PC-3 (cell line): ENCODE data around the gene UGT2B15. TPM values are rescaled to one million over a fixed set of nuclear protein-coding genes. Genes with fewer than 3 reads are reported as not detected.

ENCODE experiments used
- ATAC-seq: fragments of 200-7000 bp; cut with Tn5 transposase; 2 replicates; pipeline ENCODE4 v1.9.1; 2020; ENCODE audit warnings: mild to moderate bottlenecking, moderate library complexity
- BruUV-seq: library from RNA; stranded (reverse); fragments of 400-500 nt; replicated peaks from 2 replicates; lab custom pipeline; 2021; lab: Mats Ljungman, UMichigan
- CTCF ChIA-PET: fragments of 300-600 bp; sonication (Branson Sonifier 250); formaldehyde crosslinking; loops from one replicate; lab custom pipeline; 2022; ENCODE audit warnings: antibody characterized with exemption; lab: Charles Lee
- POLR2A ChIA-PET: fragments of 300-600 bp; sonication (Branson Sonifier 250); formaldehyde crosslinking; loops from one replicate; lab custom pipeline; 2022; ENCODE audit warnings: antibody characterized with exemption; ENCODE audit not compliant: unreplicated experiment; lab: Charles Lee
- DNase-seq: peaks from one replicate; pipeline ENCODE4 v3.0.0-alpha.2; 2015
- H2AFZ ChIP-seq: fragments of 300-600 bp; sonication (generic); 2 replicates; pipeline ENCODE4 v1.6.0; 2016; ENCODE audit warnings: antibody characterized with exemption, low read length
- H3F3A ChIP-seq: fragments of 300-600 bp; sonication (generic); one replicate; pipeline ENCODE4 v1.6.0; 2017; ENCODE audit warnings: antibody characterized with exemption, low read length, control low read depth, mild to moderate bottlenecking; ENCODE audit not compliant: unreplicated experiment
- H3K27ac ChIP-seq: fragments of 300-600 bp; sonication (generic); 2 replicates; pipeline ENCODE4 v1.5.1; 2016; ENCODE audit warnings: mild to moderate bottlenecking, low read length
- H3K27me3 ChIP-seq: fragments of 300-600 bp; sonication (generic); 2 replicates; pipeline ENCODE4 v1.6.1; 2016; ENCODE audit warnings: low read length, mixed read lengths
- H3K36me3 ChIP-seq: fragments of 300-600 bp; sonication (generic); 2 replicates; pipeline ENCODE4 v1.6.1; 2016; ENCODE audit warnings: low read depth, mixed run types, low read length, mixed read lengths
- H3K4me1 ChIP-seq: fragments of 300-600 bp; sonication (generic); 2 replicates; pipeline ENCODE4 v1.5.1; 2016; ENCODE audit warnings: low read length; ENCODE audit not compliant: insufficient read depth
- H3K4me2 ChIP-seq: fragments of 300-600 bp; sonication (generic); 2 replicates; pipeline ENCODE4 v1.6.0; 2016; ENCODE audit warnings: low read length
- H3K4me3 ChIP-seq: fragments of 300-600 bp; sonication (generic); 2 replicates; pipeline ENCODE4 v1.5.1; 2016; ENCODE audit warnings: mild to moderate bottlenecking, low read length, mixed read lengths
- H3K79me2 ChIP-seq: fragments of 300-600 bp; sonication (generic); 2 replicates; pipeline ENCODE4 v1.6.1; 2017; ENCODE audit warnings: low read length, mixed read lengths
- H3K9ac ChIP-seq: fragments of 300-600 bp; sonication (generic); 2 replicates; pipeline ENCODE4 v1.6.0; 2016; ENCODE audit warnings: mild to moderate bottlenecking, low read length
- H3K9me2 ChIP-seq: fragments of 300-600 bp; sonication (generic); replicated peaks from 2 replicates; pipeline ENCODE4 v1.6.1; 2016; ENCODE audit warnings: mixed run types, low read length, mixed read lengths
- H3K9me3 ChIP-seq: fragments of 300-600 bp; sonication (generic); 2 replicates; pipeline ENCODE4 v1.6.1; 2016; ENCODE audit warnings: low read length, mixed read lengths
- H4K20me1 ChIP-seq: fragments of 300-600 bp; sonication (generic); 2 replicates; pipeline ENCODE4 v1.6.1; 2016; ENCODE audit warnings: low read length, mixed read lengths
- CTCF ChIP-seq: fragments of 300-600 bp; sonication (generic); conservative IDR thresholded peaks from 2 replicates; pipeline ENCODE4 v1.5.1; 2017; ENCODE audit warnings: antibody characterized with exemption, low read depth, mild to moderate bottlenecking, low read length
- EZH2 ChIP-seq: fragments of 300-600 bp; sonication (generic); IDR thresholded peaks from one replicate; pipeline ENCODE4 v1.6.1; 2017; ENCODE audit warnings: antibody characterized with exemption, mild to moderate bottlenecking, low read length; ENCODE audit not compliant: unreplicated experiment
- EZH2phosphoT487 ChIP-seq: fragments of 300-600 bp; sonication (generic); IDR thresholded peaks from 2 replicates; pipeline ENCODE4 v1.6.1; 2018; ENCODE audit warnings: mild to moderate bottlenecking, antibody characterized with exemption, low read length, borderline replicate concordance
- intact Hi-C: fragments of 100-400 bp; cut with micrococcal nuclease; formaldehyde crosslinking; loops from 2 replicates; pipeline ENCODE4 v1.9.0; 2023
- total RNA-seq: library from RNA; depleted of rRNA; stranded (reverse); fragments of >200 nt; gene quantifications from 2 replicates; pipeline ENCODE4 v1.2.3, GENCODE V29; 2014

The UGT2B15 gene
- total RNA-seq, 1 experiment from 2014 or later = not detected

DNA sequence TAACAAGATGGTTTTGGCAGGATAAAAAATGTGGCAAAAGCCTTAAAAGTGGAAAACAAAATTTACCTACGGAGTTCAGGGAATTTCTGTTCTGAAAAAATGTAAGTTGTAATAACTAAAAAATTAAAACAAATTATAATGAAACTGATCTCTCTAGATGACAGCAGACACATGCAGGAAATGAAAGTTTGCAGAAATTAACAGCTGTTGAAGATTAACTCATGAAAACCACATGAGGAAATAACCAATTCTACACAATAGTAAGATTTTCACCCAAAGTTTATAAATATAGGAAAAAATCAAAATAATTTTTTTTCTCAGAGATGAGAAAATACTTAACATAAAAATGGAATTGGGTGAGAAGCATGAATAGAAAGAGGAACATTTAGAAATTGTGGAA, 47.5 kb upstream of the UGT2B15 start:
- DNase-seq (no peak), ATAC-seq (no peak)
- H3K9me2 ChIP-seq = no peaks in the 10 kb centered on the region
- no TSS peak for BruUV-seq
- no peaks in the 10 kb centered on the region for H3K9me3 ChIP-seq
- H3K79me2 ChIP-seq = no peaks in the 10 kb centered on the region
- POLR2A ChIA-PET = no interaction called here
- no peaks in the 10 kb centered on the region for H3K27me3 ChIP-seq
- H3F3A ChIP-seq = no peaks in the 10 kb centered on the region
- TF ChIP-seq EZH2 (no peak), EZH2phosphoT487 (no peak), CTCF (no peak)
- H3K27ac ChIP-seq = no peak overlapping the region
- H3K4me1 ChIP-seq = no peaks in the 10 kb centered on the region
- no peak overlapping the region for H2AFZ ChIP-seq
- H4K20me1 ChIP-seq = no peaks in the 10 kb centered on the region
- H3K4me2 ChIP-seq = no peak overlapping the region
- no peak overlapping the region for H3K4me3 ChIP-seq
- CTCF ChIA-PET = no interaction called here
- intact Hi-C loops = no loop called here
- H3K36me3 ChIP-seq = no peaks in the 10 kb centered on the region
- H3K9ac ChIP-seq = no peak overlapping the region

DNA sequence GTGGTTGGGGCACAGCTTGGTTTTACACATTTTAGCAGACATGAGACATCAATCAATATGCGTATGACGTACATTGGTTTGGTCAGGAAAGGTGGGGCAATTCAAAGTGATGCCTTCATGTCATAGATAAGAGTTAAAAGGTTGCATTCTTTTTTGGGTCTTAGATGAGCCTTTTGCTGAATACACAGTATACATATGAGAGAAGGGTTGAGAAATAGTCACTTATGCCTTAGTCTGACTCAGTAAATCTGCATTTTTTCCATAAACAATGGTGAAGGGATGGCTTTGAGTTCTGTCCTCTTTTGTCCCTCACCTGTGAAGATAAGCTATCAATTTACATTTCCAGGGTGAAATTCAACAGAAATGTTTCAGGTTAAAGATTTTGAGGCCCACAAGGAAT, 43.9 kb upstream of the UGT2B15 start:
- Histone ChIP-seq H3K4me1 (no peaks in the 10 kb centered on the region), H3K9me2 (no peaks in the 10 kb centered on the region), H3F3A (no peaks in the 10 kb centered on the region), H2AFZ (no peak overlapping the region), H3K27ac (no peak overlapping the region), H3K9me3 (no peaks in the 10 kb centered on the region), H4K20me1 (no peaks in the 10 kb centered on the region), H3K27me3 (no peaks in the 10 kb centered on the region), H3K4me3 (no peak overlapping the region), H3K36me3 (no peaks in the 10 kb centered on the region), H3K9ac (no peak overlapping the region), H3K4me2 (no peak overlapping the region), H3K79me2 (no peaks in the 10 kb centered on the region)
- DNase-seq (no peak), ATAC-seq (no peak)
- intact Hi-C loops = no loop called here
- TF ChIP-seq EZH2phosphoT487 = no peak
- no peak for TF ChIP-seq EZH2
- no peak for TF ChIP-seq CTCF
- BruUV-seq = no TSS peak
- POLR2A ChIA-PET = no interaction called here
- CTCF ChIA-PET = no interaction called here

GRCh38 chr4:68712207-68712606, 41.8 kb upstream of the UGT2B15 start:
- H2AFZ ChIP-seq = no peak overlapping the region; the same call in 1 of the 2 replicates
- no peak for DNase-seq
- no peak overlapping the region for H3K27ac ChIP-seq
- TF ChIP-seq EZH2phosphoT487 (no peak), EZH2 (no peak), CTCF (no peak)
- no peaks in the 10 kb centered on the region for H4K20me1 ChIP-seq
- H3K9me2 ChIP-seq = no peaks in the 10 kb centered on the region
- ATAC-seq = no peak
- H3K4me1 ChIP-seq = no peaks in the 10 kb centered on the region
- no peaks in the 10 kb centered on the region for H3K79me2 ChIP-seq
- ChIA-PET POLR2A (no interaction called here), CTCF (no interaction called here)
- BruUV-seq = no TSS peak
- H3K4me2 ChIP-seq = no peak overlapping the region
- no peaks in the 10 kb centered on the region for H3K9me3 ChIP-seq
- no peaks in the 10 kb centered on the region for H3F3A ChIP-seq
- no peaks in the 10 kb centered on the region for H3K36me3 ChIP-seq
- H3K9ac ChIP-seq = no peak overlapping the region
- H3K27me3 ChIP-seq = no peaks in the 10 kb centered on the region
- intact Hi-C loops = no loop called here
- no peak overlapping the region for H3K4me3 ChIP-seq
